K562 (cell line): ENCODE measurements around the gene FAM171A2. TPM values are rescaled to one million over a fixed set of nuclear protein-coding genes. Genes with fewer than 3 reads are reported as not detected.

ENCODE experiments used
- ATAC-seq: fragments of 200-7000 bp; cut with Tn5 transposase; 3 replicates; pipeline ENCODE4 v1.9.1; 2020; ENCODE audit warnings: moderate library complexity
- BruUV-seq: library from RNA; stranded (reverse); fragments of 400-500 nt; replicated peaks from 2 replicates; lab custom pipeline; 2021; lab: Mats Ljungman, UMichigan
- CTCF ChIA-PET: fragments of 300-600 bp; formaldehyde crosslinking; extraction: SDS; loops from one replicate; lab custom pipeline; 2021; ENCODE audit warnings: low intra/inter-chr PET ratio; lab: Yijun Ruan, JAX
- POLR2A ChIA-PET: fragments of 300-600, 350-650 bp; sonication (Branson Sonifier 250); formaldehyde crosslinking; extraction: SDS; loops from one replicate; lab custom pipeline; 2021; ENCODE audit warnings: antibody characterized with exemption, inconsistent platforms; lab: Yijun Ruan, JAX
- DNase-seq, 4 experiments: peaks; one replicate each; pipeline versions ENCODE4 v3.0.0 to v3.0.0-alpha.2; 2011 to 2018; ENCODE audit warnings: low spot score in 3 of 4, mixed read lengths in 3 of 4; ENCODE audit errors: extremely low read depth in 1 of 4
- FAIRE-seq: peaks from 2 replicates; lab custom pipeline; 2011; peaks lifted over from hg19 to GRCh38; lab: Jason Lieb, UNC
- H2AFZ ChIP-seq: 2 replicates; pipeline ENCODE4 v1.6.0; 2011; ENCODE audit warnings: low read depth, low read length, control low read depth, inconsistent platforms
- H3K27ac ChIP-seq: fragments of 200-600 bp; 3 replicates; pipeline ENCODE4 v1.8.0; 2011; ENCODE audit warnings: low read depth, mild to moderate bottlenecking, control low read depth, inconsistent platforms, low read length, moderate library complexity, mixed read lengths; ENCODE audit errors: extremely low read depth
- H3K27me3 ChIP-seq, 2 experiments: fragments of 300-600 bp in 1 of 2; 2 replicates in 1 of 2; 3 replicates in 1 of 2; pipeline versions ENCODE4 v1.6.0 to v1.8.0; 2011; ENCODE audit warnings: inconsistent platforms in 2 of 2, low read length in 2 of 2, mild to moderate bottlenecking in 1 of 2, mixed read lengths in 1 of 2, moderate library complexity in 1 of 2; ENCODE audit not compliant: control insufficient read depth in 2 of 2, insufficient read depth in 2 of 2
- H3K36me3 ChIP-seq: fragments of 300-600 bp; 3 replicates; pipeline ENCODE4 v1.8.0; 2011; ENCODE audit warnings: mild to moderate bottlenecking, low read length, inconsistent platforms; ENCODE audit not compliant: control insufficient read depth, insufficient read depth
- H3K4me1 ChIP-seq, 2 experiments: fragments of 200-600 bp in 1 of 2; replicated peaks in 1 of 2; 2 replicates in 1 of 2; 3 replicates in 1 of 2; pipeline versions ENCODE4 v1.5.1 to v1.8.0; 2011; ENCODE audit warnings: inconsistent platforms in 2 of 2, low read length in 2 of 2, mild to moderate bottlenecking in 1 of 2, mixed read lengths in 1 of 2, moderate library complexity in 1 of 2; ENCODE audit not compliant: control insufficient read depth in 2 of 2, insufficient read depth in 2 of 2
- H3K4me2 ChIP-seq: 2 replicates; pipeline ENCODE4 v1.6.1; 2011; ENCODE audit warnings: low read length, control low read depth, inconsistent platforms, mixed read lengths; ENCODE audit not compliant: insufficient read depth
- H3K4me3 ChIP-seq: fragments of 200-600 bp; sonication (generic), shearing (Covaris generic); 2 replicates; pipeline ENCODE4 v1.5.1; 2016; ENCODE audit warnings: control low read depth, inconsistent platforms
- H3K79me2 ChIP-seq: fragments of 200-600 bp; 3 replicates; pipeline ENCODE4 v1.8.0; 2011; ENCODE audit warnings: low read length, inconsistent platforms; ENCODE audit not compliant: control insufficient read depth, insufficient read depth
- H3K9ac ChIP-seq, 2 experiments: 2 replicates each; pipeline versions ENCODE4 v1.6.0 to v1.6.1; 2011; ENCODE audit warnings: low read depth in 2 of 2, low read length in 2 of 2, control low read depth in 1 of 2, inconsistent platforms in 1 of 2, mild to moderate bottlenecking in 1 of 2, mixed read lengths in 1 of 2; ENCODE audit not compliant: insufficient read depth in 1 of 2
- H3K9me1 ChIP-seq: one replicate; pipeline ENCODE4 v1.6.0; 2011; ENCODE audit warnings: inconsistent platforms, mild to moderate bottlenecking, low read length, moderate library complexity; ENCODE audit not compliant: control insufficient read depth, insufficient read depth
- H3K9me3 ChIP-seq: replicated peaks from 2 replicates; pipeline ENCODE4 v1.5.1; 2011; ENCODE audit warnings: low read depth, low read length, inconsistent platforms; ENCODE audit not compliant: control insufficient read depth, insufficient read depth
- H4K20me1 ChIP-seq: replicated peaks from 2 replicates; pipeline ENCODE4 v1.6.1; 2011; ENCODE audit warnings: low read length, inconsistent platforms, mixed read lengths; ENCODE audit not compliant: control insufficient read depth, insufficient read depth
- FOXP4 ChIP-seq: sonication (generic); formaldehyde crosslinking; IDR thresholded peaks from 2 replicates; pipeline ENCODE4 v1.8.0; 2022; ENCODE audit warnings: mild to moderate bottlenecking, missing genetic modification reagents, borderline replicate concordance
- MTA3 ChIP-seq: fragments of 450-650 bp; formaldehyde crosslinking; IDR thresholded peaks from 2 replicates; pipeline ENCODE4 v1.6.1; 2017; ENCODE audit warnings: mild to moderate bottlenecking, borderline replicate concordance
- NFIC ChIP-seq: fragments of 450-650 bp; IDR thresholded peaks from 2 replicates; pipeline ENCODE4 v1.6.1; 2017; ENCODE audit warnings: mild to moderate bottlenecking, inconsistent platforms
- REST ChIP-seq, 2 experiments: fragments of 450-650 bp; formaldehyde crosslinking in 1 of 2; IDR thresholded peaks; 2 replicates each; pipeline versions ENCODE4 v1.4.0 to v1.6.1; 2014 to 2020; ENCODE audit warnings: mild to moderate bottlenecking in 2 of 2, borderline replicate concordance in 1 of 2, low read depth in 1 of 2
- SMC3 ChIP-seq: conservative IDR thresholded peaks from 2 replicates; pipeline ENCODE4 v1.6.1; 2011; ENCODE audit warnings: low read depth, low read length, improper control_type of control experiment; ENCODE audit not compliant: insufficient read depth
- TFAP4 ChIP-seq: sonication (generic); formaldehyde crosslinking; IDR thresholded peaks from 2 replicates; pipeline ENCODE4 v1.8.0; 2022; ENCODE audit warnings: missing genetic modification reagents, mild to moderate bottlenecking, moderate library complexity, borderline replicate concordance
- ZC3H4 ChIP-seq: sonication (generic); formaldehyde crosslinking; IDR thresholded peaks from 2 replicates; pipeline ENCODE4 v1.9.0; 2021; ENCODE audit warnings: missing genetic modification reagents, borderline replicate concordance
- ZNF263 ChIP-seq: sonication (generic); formaldehyde crosslinking; IDR thresholded peaks from 2 replicates; pipeline ENCODE4 v1.8.0; 2022; ENCODE audit warnings: mild to moderate bottlenecking, missing genetic modification reagents, borderline replicate concordance
- WGBS: fragments of 100-300 bp; shearing (Covaris generic); methylation state at CpG from one replicate; pipeline ENCODE4 v1.1.6; 2016; ENCODE audit warnings: low coverage, mixed read lengths; ENCODE audit not compliant: insufficient coverage; ENCODE audit errors: missing lambda C conversion rate; 5-methylcytosine and 5-hydroxymethylcytosine counted together
- in situ Hi-C: fragments of 300-500 bp; cut with MboI; formaldehyde crosslinking; loops from 4 replicates; pipeline ENCODE4 v1.15.0; 2018; ENCODE audit warnings: inconsistent platforms, mixed read lengths
- intact Hi-C: fragments of 100-400 bp; cut with micrococcal nuclease; formaldehyde crosslinking; loops from 2 replicates; pipeline ENCODE4 v1.14.2; 2022
- polyA plus RNA-seq, 8 experiments: library from polyadenylated mRNA; depleted of rRNA in 4 of 8; stranded (reverse) in 5 of 8; unstranded in 3 of 8; fragments of >200 nt; fragmentation: Nextera tagmentation in 2 of 8; fragmentation: Illumina TruSeq in 1 of 8; extraction: Ambion mirVana in 2 of 8; extraction: Trizol in 1 of 8; gene quantifications; 2 replicates each; pipeline versions ENCODE4 v1.2.1 to v1.2.3, GENCODE V29; 2011 to 2014; ENCODE audit warnings: inconsistent platforms in 1 of 8, missing spikeins in 1 of 8
- total RNA-seq, 7 experiments: library from RNA; depleted of rRNA in 6 of 7; stranded (reverse); fragments of >200 nt in 6 of 7; fragmentation: Illumina TruSeq in 2 of 7; extraction: Trizol in 2 of 7; gene quantifications; 2 replicates each; pipeline versions ENCODE4 v1.2.1 to v1.2.3, GENCODE V29; 2011 to 2021; ENCODE audit warnings: low replicate concordance in 1 of 7

The FAM171A2 gene
- total and polyA plus RNA-seq, 9 of the 15 experiments (the other 6 are each of a cell fraction or from before 2014, with no cell fraction given), result 0.10 to 10.2 (median 2.0) TPM; not detected in 1

GRCh38 chr17:44350733-44351226 lies 12.9 kb downstream of the FAM171A2 start:
- Histone ChIP-seq H3K4me1 (peaks cover 3 to 46% of the 10 kb centered on the region in 2 experiments; a peak in 3 of 5 replicates), H3K27ac (no peak overlapping the region), H3K9me1 (no peaks in the 10 kb centered on the region), H3K9me3 (no peaks in the 10 kb centered on the region), H3K4me3 (no peak overlapping the region), H3K9ac (0 out of 4 replicates have a peak overlapping the region, but pooled peaks of 1 of the 2 experiments have one; percentile 28), H3K79me2 (no peaks in the 10 kb centered on the region), H2AFZ (no peak overlapping the region), H3K4me2 (no peak overlapping the region), H4K20me1 (0 out of 2 replicates have a peak, but pooled peaks cover 4% of the 10 kb centered on the region), H3K27me3 (no peaks in the 10 kb centered on the region), H3K36me3 (peaks cover 5% of the 10 kb centered on the region; the same call in 1 of the 3 replicates)
- FAIRE-seq (peak; percentile 86), DNase-seq (peak; percentile 77 to 85 (median 80)), ATAC-seq (peak; percentile 93)
- no TSS peak for BruUV-seq
- in situ Hi-C loops, result no loop called here
- WGBS, result 58% methylated on average over 6 of the region's 6 CpGs
- ChIA-PET POLR2A (interaction anchor here (0.7 to 2.4 kb wide), 4 partner anchors 10 to 199 kb away, joined by 3 to 15 read pairs (median 4); no protein-coding TSS in a partner anchor), CTCF (interaction anchor here (1.0 to 3.8 kb wide), 2 partner anchors 140 to 473 kb away, joined by 3 to 42 read pairs; no protein-coding TSS in a partner anchor)
- intact Hi-C loops, result no loop called here
- 0 out of 2 replicates have a peak, but pooled peaks have one; percentile 22 for TF ChIP-seq ZNF263 (CRISPR knock-in tag)
- TF ChIP-seq REST (IDR thresholded peaks at IDR 0.05; ENCODE audit: borderline replicate concordance), result peak; percentile 67
- TF ChIP-seq REST (CRISPR knock-in tag; IDR thresholded peaks at IDR 0.05; ENCODE audit: low read depth), result no peak
- TF ChIP-seq NFIC, result 0 out of 2 replicates have a peak, but pooled peaks have one; percentile 10
- peak; percentile 79 for TF ChIP-seq SMC3
- TF ChIP-seq FOXP4 (CRISPR knock-in tag), result no peak
- TF ChIP-seq MTA3, result 0 out of 2 replicates have a peak, but pooled peaks have one; percentile 24
- peak; percentile 48; the same call in 1 of the 2 replicates for TF ChIP-seq ZC3H4 (CRISPR knock-in tag)
- TF ChIP-seq TFAP4 (CRISPR knock-in tag), result peak; percentile 49; the same call in 1 of the 2 replicates
